Measurements from ENCODE around the gene KCND2.
"Not testable (repeated sequence)": the region's sequence is repeated elsewhere in the genome, so short reads cannot be mapped to it uniquely, and the experiment has no call there.

The KCND2 gene

GRCh38 chr7:120588862-120589261, 315.9 kb downstream of the KCND2 start:
- no peak for DNase-seq

- DNase-seq, result no peak
Observed at GRCh38 chr7:120600607-120601006, 327.6 kb downstream of the KCND2 start.

- DNase-seq, result no peak
Observed at GRCh38 chr7:120603366-120603765, 330.4 kb downstream of the KCND2 start.

- DNase-seq, result no peak
Observed at GRCh38 chr7:120609136-120609753, 336.3 kb downstream of the KCND2 start.

GRCh38 chr7:120611975-120612374, 339.0 kb downstream of the KCND2 start:
- no peak for DNase-seq

- no peak for DNase-seq
Observed at GRCh38 chr7:120615703-120616102, 342.7 kb downstream of the KCND2 start.

- DNase-seq, result no peak
Observed at GRCh38 chr7:120617275-120617674, 344.3 kb downstream of the KCND2 start.

- no peak for DNase-seq
Observed at GRCh38 chr7:120628251-120628650, 355.3 kb downstream of the KCND2 start.

- no peak for DNase-seq
Observed at GRCh38 chr7:120639884-120640283, 366.9 kb downstream of the KCND2 start.

GRCh38 chr7:120645966-120646365, 373.0 kb downstream of the KCND2 start:
- DNase-seq, result no peak

- DNase-seq, result no peak
Observed at GRCh38 chr7:120654241-120654640, 381.3 kb downstream of the KCND2 start.

- DNase-seq, result no peak
Observed at GRCh38 chr7:120658516-120658915, 385.5 kb downstream of the KCND2 start.

- no peak for DNase-seq
Observed at GRCh38 chr7:120662291-120662690, 389.3 kb downstream of the KCND2 start.

GRCh38 chr7:120665068-120665467, 392.1 kb downstream of the KCND2 start:
- DNase-seq, result no peak

GRCh38 chr7:120675076-120675475, 402.1 kb downstream of the KCND2 start:
- no peak for DNase-seq

GRCh38 chr7:120677535-120677934, 404.6 kb downstream of the KCND2 start:
- DNase-seq, result no peak

- DNase-seq, result no peak
Observed at GRCh38 chr7:120680985-120681384, 408.0 kb downstream of the KCND2 start.

- no peak for DNase-seq
Observed at GRCh38 chr7:120684463-120684862, 411.5 kb downstream of the KCND2 start.

- DNase-seq, result no peak
Observed at GRCh38 chr7:120691915-120692314, 418.9 kb downstream of the KCND2 start.

- no peak for DNase-seq
Observed at GRCh38 chr7:120695848-120696247, 422.9 kb downstream of the KCND2 start.

GRCh38 chr7:120700796-120701195, 427.8 kb downstream of the KCND2 start:
- DNase-seq, result no peak

- not testable (repeated sequence) for DNase-seq
Observed at GRCh38 chr7:120702408-120702807, 429.4 kb downstream of the KCND2 start.

- no peak for DNase-seq
Observed at GRCh38 chr7:120703585-120704240, 430.7 kb downstream of the KCND2 start.

GRCh38 chr7:120709252-120709971, 436.4 kb downstream of the KCND2 start:
- DNase-seq, result no peak
